GM12872 (cell line): ENCODE data around the gene AK3.

Source experiments
- CTCF ChIP-seq: IDR thresholded peaks from 3 replicates; pipeline ENCODE4 v1.5.1; 2011; ENCODE audit warnings: low read depth, mild to moderate bottlenecking, low read length, moderate library complexity; ENCODE audit not compliant: insufficient read depth

Gene AK3

GRCh38 chr9:4742246-4742645, 1.2 kb upstream of the AK3 start:
- no peak for TF ChIP-seq CTCF

GRCh38 chr9:4741365-4742089, 525 bp upstream of the AK3 start:
- TF ChIP-seq CTCF = no peak

- TF ChIP-seq CTCF = no peak
These were observed 689 bp downstream of the AK3 start for GRCh38 chr9:4740388-4740637.

- TF ChIP-seq CTCF = no peak
These were observed 1.2 kb downstream of the AK3 start for GRCh38 chr9:4739587-4740387.

GRCh38 chr9:4738866-4739586, 2.0 kb downstream of the AK3 start:
- TF ChIP-seq CTCF = no peak

GRCh38 chr9:4734150-4734549, 6.9 kb downstream of the AK3 start:
- TF ChIP-seq CTCF = no peak

GRCh38 chr9:4732890-4733289, 8.1 kb downstream of the AK3 start:
- no peak for TF ChIP-seq CTCF
